ENCODE data around the gene SMARCD3. TPM values are rescaled to one million over a fixed set of nuclear protein-coding genes. Genes with fewer than 3 reads are reported as not detected.

SMARCD3 gene
- total RNA-seq, 1 donor from 2014 or later, result 101 TPM

DNA sequence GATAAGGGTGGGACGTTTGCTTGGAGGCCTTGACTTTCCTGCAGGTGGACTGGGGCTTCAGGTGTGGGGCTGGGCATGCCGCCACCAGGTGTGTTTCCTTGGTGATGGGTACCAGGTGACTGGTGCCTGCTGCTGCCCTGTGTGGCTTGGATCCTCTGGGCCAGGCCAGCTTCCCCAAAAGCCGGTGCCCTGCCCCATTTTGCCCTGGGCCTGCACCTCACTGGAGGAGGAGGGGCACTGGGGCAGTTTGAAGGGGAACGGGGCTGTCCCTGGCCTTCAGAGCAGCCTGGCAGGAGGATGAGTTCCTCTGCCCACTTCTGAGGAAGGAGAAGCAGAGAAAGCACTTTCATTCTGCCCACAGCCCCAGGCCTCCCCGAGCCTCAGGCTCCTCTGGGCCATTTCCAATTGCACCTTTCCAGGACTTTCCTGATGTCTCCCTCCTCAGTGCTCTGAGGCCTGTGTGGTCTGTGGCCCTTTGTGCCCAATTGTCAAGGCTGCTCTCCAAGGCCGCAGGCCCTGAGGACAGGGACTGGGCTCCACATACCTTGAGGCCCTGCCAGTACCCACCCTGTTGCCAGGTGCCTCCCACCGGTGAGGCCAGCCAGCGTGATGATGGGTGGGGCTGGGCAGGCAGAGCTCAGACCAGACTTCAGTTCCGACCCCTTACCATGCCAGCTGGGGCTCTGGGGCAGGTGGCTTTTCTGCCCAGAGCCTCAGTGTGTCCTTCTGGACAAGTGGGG lies 25.3 kb upstream of the SMARCD3 start:
- H3K36me3 ChIP-seq (ENCODE audit: control insufficient read depth in 3 of 3, insufficient read depth in 3 of 3, low read length in 3 of 3), result no peaks in the 10 kb centered on the region

DNA sequence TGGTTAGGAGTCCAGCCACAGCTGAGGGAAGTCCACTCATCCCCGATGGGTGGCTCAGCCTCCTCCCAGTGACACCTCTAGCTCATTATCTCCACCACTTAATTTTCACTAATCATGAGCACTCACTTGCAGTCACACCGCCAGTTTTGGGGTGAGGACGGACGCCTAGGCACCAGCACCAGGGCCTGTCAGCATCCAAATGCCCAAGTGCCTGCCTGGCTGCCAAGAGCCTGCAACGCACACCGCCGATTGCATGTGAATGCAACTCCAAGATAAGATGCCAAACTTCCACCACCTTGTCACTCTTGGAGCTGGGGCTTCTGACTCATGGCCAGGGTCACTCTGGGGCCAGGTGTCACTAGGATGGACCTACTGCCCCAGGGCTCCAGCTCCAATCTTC lies 24.4 kb upstream of the SMARCD3 start:
- Histone ChIP-seq H3K9ac (ENCODE audit: low read depth in 1 of 3, low read length in 3 of 3) (no peak overlapping the region), H3K4me3 (ENCODE audit: low read length in 3 of 3) (no peak overlapping the region), H3K9me3 (ENCODE audit: control insufficient read depth in 3 of 3, low read length in 3 of 3) (no peaks in the 10 kb centered on the region), H3K4me1 (ENCODE audit: control insufficient read depth in 3 of 3, insufficient read depth in 3 of 3, low read length in 3 of 3) (peaks cover 9 to 25% (median 12%) of the 10 kb centered on the region in 3 donors), H3K27ac (ENCODE audit: low read depth, low read length) (no peak overlapping the region), H3K27me3 (ENCODE audit: control insufficient read depth in 3 of 3, insufficient read depth in 3 of 3, low read length in 3 of 3) (peaks cover 0 to 5% (median 0%) of the 10 kb centered on the region in 3 donors), H3K36me3 (ENCODE audit: control insufficient read depth in 3 of 3, insufficient read depth in 3 of 3, low read length in 3 of 3) (no peaks in the 10 kb centered on the region)

More for the DNA sequence above, 25.3 kb upstream of the SMARCD3 start:
- Histone ChIP-seq H3K9me3 (ENCODE audit: control insufficient read depth in 3 of 3, low read length in 3 of 3) (no peaks in the 10 kb centered on the region), H3K27me3 (ENCODE audit: control insufficient read depth in 3 of 3, insufficient read depth in 3 of 3, low read length in 3 of 3) (peaks cover 0 to 6% (median 2%) of the 10 kb centered on the region in 3 donors), H3K4me3 (ENCODE audit: low read length in 3 of 3) (no peak overlapping the region), H3K27ac (ENCODE audit: low read depth, low read length) (no peak overlapping the region), H3K9ac (ENCODE audit: low read depth in 1 of 3, low read length in 3 of 3) (no peak overlapping the region), H3K4me1 (ENCODE audit: control insufficient read depth in 3 of 3, insufficient read depth in 3 of 3, low read length in 3 of 3) (peaks cover 9 to 25% (median 12%) of the 10 kb centered on the region in 3 donors)

DNA sequence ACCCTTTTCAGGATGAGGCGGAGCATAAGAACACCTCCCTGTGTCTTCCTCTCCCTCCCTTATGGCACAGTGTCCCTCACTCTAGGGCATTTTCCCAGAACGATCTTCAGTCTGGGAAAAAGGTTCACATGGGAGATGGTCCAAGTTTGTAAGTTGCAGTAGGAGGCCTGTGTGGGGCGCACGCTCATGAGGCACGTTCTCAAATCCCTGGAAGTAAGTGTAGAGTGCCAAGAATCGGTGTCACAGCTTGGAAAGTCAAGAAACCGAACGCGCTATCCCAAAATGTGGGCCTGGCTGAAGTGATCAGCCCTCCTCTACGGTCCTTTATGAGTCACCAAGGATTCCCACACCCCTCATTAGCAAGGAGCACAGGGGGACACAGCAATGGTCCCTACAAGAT lies 23.9 kb upstream of the SMARCD3 start:
- H3K4me1 ChIP-seq (ENCODE audit: control insufficient read depth in 3 of 3, insufficient read depth in 3 of 3, low read length in 3 of 3), result peaks cover 8 to 20% (median 10%) of the 10 kb centered on the region in 3 donors
- H3K9me3 ChIP-seq (ENCODE audit: control insufficient read depth in 3 of 3, low read length in 3 of 3), result no peaks in the 10 kb centered on the region
- H3K9ac ChIP-seq (ENCODE audit: low read depth in 1 of 3, low read length in 3 of 3), result no peak overlapping the region
- H3K27me3 ChIP-seq (ENCODE audit: control insufficient read depth in 3 of 3, insufficient read depth in 3 of 3, low read length in 3 of 3), result peaks cover 0 to under 1% (median 0%) of the 10 kb centered on the region in 3 donors
- H3K27ac ChIP-seq (ENCODE audit: low read depth, low read length), result peak overlapping the region; percentile 4
- no peaks in the 10 kb centered on the region for H3K36me3 ChIP-seq (ENCODE audit: control insufficient read depth in 3 of 3, insufficient read depth in 3 of 3, low read length in 3 of 3)
- H3K4me3 ChIP-seq (ENCODE audit: low read length in 3 of 3), result no peak overlapping the region

DNA sequence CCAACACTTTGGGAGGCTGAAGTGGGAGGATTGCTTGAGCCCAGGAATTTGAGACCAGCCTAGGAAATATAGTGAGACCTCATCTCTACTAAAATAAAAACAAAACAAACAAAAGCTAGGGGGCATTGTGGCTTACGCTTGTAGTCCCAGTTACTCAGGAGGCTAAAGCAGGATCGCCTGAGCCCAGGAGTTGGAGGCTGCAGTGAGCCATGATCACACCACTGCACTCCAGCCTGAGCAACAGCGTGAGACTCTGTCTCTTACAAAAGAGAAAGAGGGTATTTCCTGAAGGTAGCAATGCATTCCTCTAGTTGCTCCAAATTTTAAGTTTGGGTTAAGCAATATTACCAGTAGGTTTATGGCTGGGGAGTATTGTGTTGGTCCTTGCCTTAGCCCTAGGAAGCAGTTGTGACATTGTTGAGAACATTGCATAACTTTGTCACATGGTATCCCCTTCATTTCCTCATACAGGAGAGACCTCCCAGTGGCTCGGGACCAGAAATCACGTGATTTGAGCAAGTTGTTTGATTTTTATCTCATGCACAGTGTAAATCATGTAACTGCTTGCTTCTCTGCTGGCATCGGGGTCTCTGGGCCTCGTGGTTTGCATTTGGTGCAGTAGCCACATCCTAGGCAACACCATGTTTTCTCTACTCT lies 23.3 kb upstream of the SMARCD3 start:
- H3K4me3 ChIP-seq (ENCODE audit: low read length in 3 of 3), result no peak overlapping the region
- H3K9me3 ChIP-seq (ENCODE audit: control insufficient read depth in 3 of 3, low read length in 3 of 3), result no peaks in the 10 kb centered on the region
- no peak overlapping the region for H3K9ac ChIP-seq (ENCODE audit: low read depth in 1 of 3, low read length in 3 of 3)
- H3K36me3 ChIP-seq (ENCODE audit: control insufficient read depth in 3 of 3, insufficient read depth in 3 of 3, low read length in 3 of 3), result no peaks in the 10 kb centered on the region
- peaks cover 4 to 16% (median 6%) of the 10 kb centered on the region in 3 donors for H3K4me1 ChIP-seq (ENCODE audit: control insufficient read depth in 3 of 3, insufficient read depth in 3 of 3, low read length in 3 of 3)
- peak overlapping the region; percentile 4 for H3K27ac ChIP-seq (ENCODE audit: low read depth, low read length)
- H3K27me3 ChIP-seq (ENCODE audit: control insufficient read depth in 3 of 3, insufficient read depth in 3 of 3, low read length in 3 of 3), result no peaks in the 10 kb centered on the region

DNA sequence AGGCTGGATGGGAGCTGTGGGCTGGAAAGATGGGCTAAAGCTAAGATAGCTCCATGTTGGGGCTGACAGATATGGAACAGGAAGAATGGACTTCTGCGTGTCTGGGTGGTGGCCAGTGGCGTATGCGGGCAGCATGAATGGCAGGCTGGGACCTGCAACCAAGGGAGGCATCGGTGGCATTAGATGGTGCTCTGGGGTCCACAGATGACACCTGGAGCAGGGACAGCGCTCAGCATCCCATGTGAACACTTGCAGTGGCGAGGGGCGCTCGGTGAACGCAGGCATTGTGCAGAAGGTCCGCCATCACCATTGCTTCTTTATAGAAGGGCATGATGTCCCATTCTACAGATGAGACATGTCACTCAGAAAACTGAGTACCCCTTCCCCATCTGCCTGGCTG lies 21.0 kb upstream of the SMARCD3 start:
- Histone ChIP-seq H3K4me3 (ENCODE audit: low read length in 3 of 3) (no peak overlapping the region), H3K27ac (ENCODE audit: low read depth, low read length) (no peak overlapping the region), H3K36me3 (ENCODE audit: control insufficient read depth in 3 of 3, insufficient read depth in 3 of 3, low read length in 3 of 3) (no peaks in the 10 kb centered on the region), H3K4me1 (ENCODE audit: control insufficient read depth in 3 of 3, insufficient read depth in 3 of 3, low read length in 3 of 3) (peaks cover 4 to 12% (median 6%) of the 10 kb centered on the region in 3 donors), H3K9me3 (ENCODE audit: control insufficient read depth in 3 of 3, low read length in 3 of 3) (no peaks in the 10 kb centered on the region), H3K27me3 (ENCODE audit: control insufficient read depth in 3 of 3, insufficient read depth in 3 of 3, low read length in 3 of 3) (peaks cover 0 to 3% (median under 1%) of the 10 kb centered on the region in 3 donors), H3K9ac (ENCODE audit: low read depth in 1 of 3, low read length in 3 of 3) (no peak overlapping the region)

DNA sequence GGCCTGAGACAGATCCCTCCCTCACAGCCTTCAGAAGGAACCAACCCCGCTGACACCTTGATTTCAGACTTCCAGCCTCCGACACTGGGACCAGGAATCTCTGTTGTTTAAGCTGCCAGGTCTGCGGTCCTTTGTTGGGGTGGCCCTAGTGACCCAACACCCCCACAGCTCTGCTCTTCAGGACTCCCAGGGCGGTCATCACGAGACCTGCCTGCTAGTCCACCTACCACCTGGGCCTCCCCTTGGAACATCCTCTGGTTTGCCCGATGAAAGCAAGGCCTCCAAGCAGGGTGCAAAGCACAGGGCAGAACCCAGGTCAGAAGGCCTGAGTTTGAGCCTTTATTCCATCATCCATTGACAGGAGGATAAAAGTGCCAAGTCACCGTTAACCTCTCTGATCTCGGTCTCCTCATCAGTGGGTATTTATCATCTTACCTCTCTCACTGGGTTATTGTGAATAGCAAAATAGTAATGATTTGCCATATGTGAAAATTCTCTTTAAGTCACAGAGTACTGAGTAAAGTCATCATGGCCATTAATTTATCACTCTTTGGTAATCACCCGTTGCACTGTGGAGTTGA lies 16.9 kb upstream of the SMARCD3 start:
- H3K27me3 ChIP-seq (ENCODE audit: control insufficient read depth in 3 of 3, insufficient read depth in 3 of 3, low read length in 3 of 3), result peaks cover 23 to 39% (median 33%) of the 10 kb centered on the region in 3 donors
- H3K27ac ChIP-seq (ENCODE audit: low read depth, low read length), result no peak overlapping the region
- peaks cover 0 to 4% (median 0%) of the 10 kb centered on the region in 3 donors for H3K4me1 ChIP-seq (ENCODE audit: control insufficient read depth in 3 of 3, insufficient read depth in 3 of 3, low read length in 3 of 3)
- H3K36me3 ChIP-seq (ENCODE audit: control insufficient read depth in 3 of 3, insufficient read depth in 3 of 3, low read length in 3 of 3), result no peaks in the 10 kb centered on the region
- no peaks in the 10 kb centered on the region for H3K9me3 ChIP-seq (ENCODE audit: control insufficient read depth in 3 of 3, low read length in 3 of 3)
- no peak overlapping the region for H3K4me3 ChIP-seq (ENCODE audit: low read length in 3 of 3)
- H3K9ac ChIP-seq (ENCODE audit: low read depth in 1 of 3, low read length in 3 of 3), result no peak overlapping the region

DNA sequence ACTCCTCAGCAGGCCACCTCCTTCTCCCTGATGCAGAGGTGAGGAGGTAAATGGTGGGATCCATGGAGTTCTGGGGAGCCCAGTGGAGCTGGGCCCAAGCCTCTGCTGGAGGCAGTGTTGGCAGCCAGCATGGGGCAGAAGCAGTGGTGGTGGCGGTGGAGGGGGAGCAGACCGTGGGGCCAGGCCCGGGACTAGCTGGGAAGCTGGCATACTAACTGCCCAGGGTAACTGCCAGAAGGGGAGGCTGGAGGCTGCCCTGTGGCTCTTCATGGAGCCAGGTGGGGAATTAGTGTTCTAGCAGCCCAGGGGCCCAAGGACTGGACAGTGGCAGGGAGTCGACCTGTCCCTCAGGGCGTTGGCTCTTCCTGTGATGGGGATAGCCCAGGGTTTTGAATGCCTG lies 16.1 kb upstream of the SMARCD3 start:
- Histone ChIP-seq H3K9me3 (ENCODE audit: control insufficient read depth in 3 of 3, low read length in 3 of 3) (no peaks in the 10 kb centered on the region), H3K27ac (ENCODE audit: low read depth, low read length) (no peak overlapping the region), H3K9ac (ENCODE audit: low read depth in 1 of 3, low read length in 3 of 3) (no peak overlapping the region), H3K27me3 (ENCODE audit: control insufficient read depth in 3 of 3, insufficient read depth in 3 of 3, low read length in 3 of 3) (peaks cover 23 to 47% (median 39%) of the 10 kb centered on the region in 3 donors), H3K4me3 (ENCODE audit: low read length in 3 of 3) (no peak overlapping the region), H3K4me1 (ENCODE audit: control insufficient read depth in 3 of 3, insufficient read depth in 3 of 3, low read length in 3 of 3) (peaks cover 0 to 4% (median 0%) of the 10 kb centered on the region in 3 donors), H3K36me3 (ENCODE audit: control insufficient read depth in 3 of 3, insufficient read depth in 3 of 3, low read length in 3 of 3) (no peaks in the 10 kb centered on the region)

DNA sequence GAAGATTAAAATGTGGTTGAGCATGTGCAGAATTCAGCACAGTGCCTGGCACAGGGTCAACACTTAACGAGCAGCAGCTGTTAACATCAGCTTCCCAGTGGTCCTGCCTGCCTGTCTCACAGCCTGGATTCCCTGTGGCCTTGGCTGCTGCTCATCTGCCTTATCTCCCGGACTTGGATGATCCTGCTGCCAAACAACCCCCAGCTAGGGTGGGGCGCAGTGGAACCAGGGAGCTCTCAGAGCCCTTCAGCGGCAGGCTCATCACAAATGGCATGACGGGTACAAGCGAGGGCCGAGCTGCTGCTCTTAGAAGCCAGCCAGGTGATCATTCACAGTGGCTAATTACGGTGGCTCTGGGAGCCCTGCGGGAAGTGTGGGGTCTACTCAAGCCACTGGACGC lies 13.0 kb upstream of the SMARCD3 start:
- H3K4me1 ChIP-seq (ENCODE audit: control insufficient read depth in 3 of 3, insufficient read depth in 3 of 3, low read length in 3 of 3), result peaks cover 0 to 4% (median 2%) of the 10 kb centered on the region in 3 donors
- no peak overlapping the region for H3K9ac ChIP-seq (ENCODE audit: low read depth in 1 of 3, low read length in 3 of 3)
- H3K4me3 ChIP-seq (ENCODE audit: low read length in 3 of 3), result no peak overlapping the region
- no peaks in the 10 kb centered on the region for H3K9me3 ChIP-seq (ENCODE audit: control insufficient read depth in 3 of 3, low read length in 3 of 3)
- H3K36me3 ChIP-seq (ENCODE audit: control insufficient read depth in 3 of 3, insufficient read depth in 3 of 3, low read length in 3 of 3), result no peaks in the 10 kb centered on the region
- peaks cover 28 to 61% (median 50%) of the 10 kb centered on the region in 3 donors for H3K27me3 ChIP-seq (ENCODE audit: control insufficient read depth in 3 of 3, insufficient read depth in 3 of 3, low read length in 3 of 3)
- H3K27ac ChIP-seq (ENCODE audit: low read depth, low read length), result no peak overlapping the region

DNA sequence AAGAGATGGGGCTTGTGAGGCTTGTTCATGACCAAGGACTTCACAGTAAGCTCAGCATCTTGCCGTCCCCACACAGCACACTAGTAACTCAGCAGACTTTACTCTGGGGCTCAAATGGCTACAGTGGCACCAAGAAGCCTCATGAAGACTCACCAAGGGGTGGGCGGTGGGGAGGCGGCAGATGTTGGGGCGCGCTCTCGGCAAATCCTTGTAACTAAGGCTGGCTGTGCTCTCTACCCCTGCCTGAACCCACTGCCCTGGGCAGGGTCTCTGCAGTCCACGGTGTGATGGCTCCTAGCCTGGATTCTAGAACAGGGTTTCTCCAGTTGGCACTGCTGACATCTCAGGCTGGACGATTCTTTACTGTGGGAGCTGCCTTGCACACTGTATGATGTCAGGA lies 12.4 kb upstream of the SMARCD3 start:
- H3K9me3 ChIP-seq (ENCODE audit: control insufficient read depth in 3 of 3, low read length in 3 of 3), result no peaks in the 10 kb centered on the region
- no peak overlapping the region for H3K27ac ChIP-seq (ENCODE audit: low read depth, low read length)
- no peak overlapping the region for H3K9ac ChIP-seq (ENCODE audit: low read depth in 1 of 3, low read length in 3 of 3)
- peaks cover 31 to 63% (median 50%) of the 10 kb centered on the region in 3 donors for H3K27me3 ChIP-seq (ENCODE audit: control insufficient read depth in 3 of 3, insufficient read depth in 3 of 3, low read length in 3 of 3)
- H3K4me1 ChIP-seq (ENCODE audit: control insufficient read depth in 3 of 3, insufficient read depth in 3 of 3, low read length in 3 of 3), result peaks cover 0 to 4% (median 3%) of the 10 kb centered on the region in 3 donors
- no peak overlapping the region for H3K4me3 ChIP-seq (ENCODE audit: low read length in 3 of 3)
- no peaks in the 10 kb centered on the region for H3K36me3 ChIP-seq (ENCODE audit: control insufficient read depth in 3 of 3, insufficient read depth in 3 of 3, low read length in 3 of 3)

DNA sequence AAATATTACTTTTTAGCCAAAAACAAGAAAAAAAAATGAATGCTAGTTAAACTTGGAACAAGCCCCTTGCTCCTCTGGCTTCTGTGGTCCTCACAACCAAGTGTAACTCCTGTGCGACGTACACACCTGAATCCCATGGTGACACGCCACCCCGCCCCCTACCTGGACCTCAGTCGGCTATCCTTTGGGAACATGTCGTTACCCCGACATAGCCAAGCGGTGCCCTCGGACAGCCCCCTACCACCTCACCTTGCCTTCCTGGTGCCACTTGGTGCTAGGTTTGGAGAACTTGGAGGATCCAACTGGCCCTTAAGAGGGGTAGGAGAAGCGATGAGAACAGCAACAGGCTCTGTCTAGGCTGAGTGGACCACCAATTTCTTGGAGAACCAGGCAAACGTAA lies 12.0 kb upstream of the SMARCD3 start:
- no peak overlapping the region for H3K4me3 ChIP-seq (ENCODE audit: low read length in 3 of 3)
- no peaks in the 10 kb centered on the region for H3K36me3 ChIP-seq (ENCODE audit: control insufficient read depth in 3 of 3, insufficient read depth in 3 of 3, low read length in 3 of 3)
- H3K4me1 ChIP-seq (ENCODE audit: control insufficient read depth in 3 of 3, insufficient read depth in 3 of 3, low read length in 3 of 3), result peaks cover 0 to 4% (median 3%) of the 10 kb centered on the region in 3 donors
- H3K9me3 ChIP-seq (ENCODE audit: control insufficient read depth in 3 of 3, low read length in 3 of 3), result no peaks in the 10 kb centered on the region
- peaks cover 31 to 63% (median 50%) of the 10 kb centered on the region in 3 donors for H3K27me3 ChIP-seq (ENCODE audit: control insufficient read depth in 3 of 3, insufficient read depth in 3 of 3, low read length in 3 of 3)
- H3K9ac ChIP-seq (ENCODE audit: low read depth in 1 of 3, low read length in 3 of 3), result no peak overlapping the region
- H3K27ac ChIP-seq (ENCODE audit: low read depth, low read length), result no peak overlapping the region

All from skeletal muscle tissue (tissue), 4 donors.